KMS-11 (cell line): ENCODE measurements around the gene IWS1.
"Not testable (repeated sequence)": the region's sequence is repeated elsewhere in the genome, so short reads cannot be mapped to it uniquely, and the experiment has no call there.

ENCODE experiments used
- H2AFZ ChIP-seq: fragments of 200-600 bp; sonication (generic); 2 replicates; pipeline ENCODE4 v1.6.1; 2016; ENCODE audit warnings: antibody characterized with exemption, mixed run types, low read depth
- H3K27ac ChIP-seq: fragments of 200-600 bp; sonication (generic); 2 replicates; pipeline ENCODE4 v1.6.1; 2016; ENCODE audit warnings: mild to moderate bottlenecking, mixed run types
- H3K27me3 ChIP-seq: fragments of 200-600 bp; sonication (generic); 2 replicates; pipeline ENCODE4 v1.6.1; 2017; ENCODE audit warnings: mild to moderate bottlenecking, low read depth, mixed run types, moderate library complexity; ENCODE audit not compliant: insufficient read depth
- H3K36me3 ChIP-seq: fragments of 200-600 bp; sonication (generic); 2 replicates; pipeline ENCODE4 v1.6.1; 2017; ENCODE audit warnings: mild to moderate bottlenecking, mixed run types; ENCODE audit not compliant: insufficient read depth
- H3K4me1 ChIP-seq: fragments of 200-600 bp; sonication (generic); 2 replicates; pipeline ENCODE4 v1.6.1; 2016; ENCODE audit warnings: mild to moderate bottlenecking, low read depth, mixed run types; ENCODE audit not compliant: poor library complexity, severe bottlenecking
- H3K4me2 ChIP-seq: fragments of 200-600 bp; sonication (generic); 2 replicates; pipeline ENCODE4 v1.7.0; 2016; ENCODE audit warnings: mild to moderate bottlenecking, mixed run types
- H3K4me3 ChIP-seq: fragments of 200-600 bp; sonication (generic); IDR thresholded peaks from 2 replicates; pipeline ENCODE4 v1.6.1; 2017; ENCODE audit warnings: low read depth, low read length, mixed read lengths; ENCODE audit not compliant: insufficient read depth
- H3K79me2 ChIP-seq: fragments of 200-600 bp; sonication (generic); 2 replicates; pipeline ENCODE4 v1.6.1; 2016; ENCODE audit warnings: low read depth, mixed run types; ENCODE audit not compliant: insufficient read depth
- H3K9ac ChIP-seq: fragments of 200-600 bp; sonication (generic); 2 replicates; pipeline ENCODE4 v1.6.1; 2016; ENCODE audit warnings: mild to moderate bottlenecking, mixed run types
- H4K20me1 ChIP-seq: fragments of 200-600 bp; sonication (generic); 2 replicates; pipeline ENCODE4 v1.6.1; 2016; ENCODE audit warnings: mild to moderate bottlenecking, mixed run types; ENCODE audit not compliant: insufficient read depth
- CTCF ChIP-seq: fragments of 200-600 bp; sonication (generic); conservative IDR thresholded peaks from 2 replicates; pipeline ENCODE4 v1.6.1; 2017; ENCODE audit warnings: low read depth, mild to moderate bottlenecking, antibody characterized with exemption, low read length, moderate library complexity, mixed read lengths

The IWS1 gene

GRCh38 chr2:127573771-127574170, 47.5 kb upstream of the IWS1 start:
- H3K36me3 ChIP-seq = no peaks in the 10 kb centered on the region
- H3K27ac ChIP-seq = no peak overlapping the region
- H3K4me2 ChIP-seq = no peak overlapping the region
- H2AFZ ChIP-seq = no peak overlapping the region
- no peak overlapping the region for H3K9ac ChIP-seq
- no peaks in the 10 kb centered on the region for H4K20me1 ChIP-seq
- H3K4me1 ChIP-seq = no peaks in the 10 kb centered on the region
- no peak for TF ChIP-seq CTCF
- no peak overlapping the region for H3K4me3 ChIP-seq
- H3K27me3 ChIP-seq = peaks cover 3% of the 10 kb centered on the region; the same call in 1 of the 2 replicates
- no peaks in the 10 kb centered on the region for H3K79me2 ChIP-seq

GRCh38 chr2:127573298-127573697, 47.0 kb upstream of the IWS1 start:
- Histone ChIP-seq H3K27me3 (peaks cover 3% of the 10 kb centered on the region; the same call in 1 of the 2 replicates), H3K9ac (no peak overlapping the region), H3K36me3 (no peaks in the 10 kb centered on the region), H3K4me1 (no peaks in the 10 kb centered on the region), H3K4me3 (no peak overlapping the region), H2AFZ (no peak overlapping the region), H4K20me1 (no peaks in the 10 kb centered on the region), H3K27ac (no peak overlapping the region), H3K79me2 (no peaks in the 10 kb centered on the region), H3K4me2 (no peak overlapping the region)
- TF ChIP-seq CTCF = no peak

- peaks cover 3% of the 10 kb centered on the region; the same call in 1 of the 2 replicates for H3K27me3 ChIP-seq
- H3K79me2 ChIP-seq = no peaks in the 10 kb centered on the region
- no peak overlapping the region for H3K4me2 ChIP-seq
- H3K4me3 ChIP-seq = no peak overlapping the region
- H2AFZ ChIP-seq = no peak overlapping the region
- no peak overlapping the region for H3K9ac ChIP-seq
- no peak overlapping the region for H3K27ac ChIP-seq
- H3K36me3 ChIP-seq = no peaks in the 10 kb centered on the region
- no peaks in the 10 kb centered on the region for H3K4me1 ChIP-seq
- H4K20me1 ChIP-seq = no peaks in the 10 kb centered on the region
- no peak for TF ChIP-seq CTCF
Observed at GRCh38 chr2:127572841-127573240, 46.6 kb upstream of the IWS1 start.

GRCh38 chr2:127572352-127572751, 46.1 kb upstream of the IWS1 start:
- H2AFZ ChIP-seq, H3K4me1 ChIP-seq, H3K4me3 ChIP-seq, H3K27me3 ChIP-seq, H3K79me2 ChIP-seq, H4K20me1 ChIP-seq, H3K9ac ChIP-seq, H3K4me2 ChIP-seq, H3K27ac ChIP-seq, H3K36me3 ChIP-seq: not testable (repeated sequence)

GRCh38 chr2:127570282-127571250, 44.3 kb upstream of the IWS1 start:
- Histone ChIP-seq H3K4me2 (no peak overlapping the region), H3K79me2 (no peaks in the 10 kb centered on the region), H3K4me3 (no peak overlapping the region), H3K27ac (no peak overlapping the region), H3K9ac (no peak overlapping the region), H3K4me1 (no peaks in the 10 kb centered on the region), H3K27me3 (peaks cover 24% of the 10 kb centered on the region; the same call in 1 of the 2 replicates), H2AFZ (no peak overlapping the region), H3K36me3 (no peaks in the 10 kb centered on the region), H4K20me1 (no peaks in the 10 kb centered on the region)
- no peak for TF ChIP-seq CTCF
